Raji (cell line): ENCODE results near the gene SEC22A.

Experiments
- POLR2A ChIP-seq: IDR thresholded peaks from 2 replicates; pipeline ENCODE4 v1.6.1; 2011; ENCODE audit warnings: low read depth, low read length, control low read depth; ENCODE audit not compliant: insufficient read depth

SEC22A gene

GRCh38 chr3:123302961-123303360 lies 101.2 kb downstream of the SEC22A start:
- no peak for TF ChIP-seq POLR2A

GRCh38 chr3:123303976-123304560 lies 102.3 kb downstream of the SEC22A start:
- no peak for TF ChIP-seq POLR2A

GRCh38 chr3:123305192-123305591 lies 103.4 kb downstream of the SEC22A start:
- TF ChIP-seq POLR2A, result no peak

- TF ChIP-seq POLR2A, result no peak
Measured at GRCh38 chr3:123307064-123307463, 105.3 kb downstream of the SEC22A start.

- no peak for TF ChIP-seq POLR2A
Measured at GRCh38 chr3:123310186-123310585, 108.4 kb downstream of the SEC22A start.

- no peak for TF ChIP-seq POLR2A
Measured at GRCh38 chr3:123310741-123311140, 109.0 kb downstream of the SEC22A start.

- no peak for TF ChIP-seq POLR2A
Measured at GRCh38 chr3:123311201-123311600, 109.5 kb downstream of the SEC22A start.

GRCh38 chr3:123312331-123313265 lies 110.9 kb downstream of the SEC22A start:
- TF ChIP-seq POLR2A, result no peak

- TF ChIP-seq POLR2A, result no peak
Measured at GRCh38 chr3:123313889-123314288, 112.1 kb downstream of the SEC22A start.

GRCh38 chr3:123314359-123315270 lies 112.9 kb downstream of the SEC22A start:
- TF ChIP-seq POLR2A, result no peak

GRCh38 chr3:123315271-123315595 lies 113.5 kb downstream of the SEC22A start:
- no peak for TF ChIP-seq POLR2A

- TF ChIP-seq POLR2A, result no peak
Measured at GRCh38 chr3:123317716-123318115, 116.0 kb downstream of the SEC22A start.

- no peak for TF ChIP-seq POLR2A
Measured at GRCh38 chr3:123318374-123318773, 116.6 kb downstream of the SEC22A start.

- TF ChIP-seq POLR2A, result no peak
Measured at GRCh38 chr3:123319760-123320159, 118.0 kb downstream of the SEC22A start.

GRCh38 chr3:123320221-123320620 lies 118.5 kb downstream of the SEC22A start:
- no peak for TF ChIP-seq POLR2A
